Measurements from ENCODE around the gene EYA4.

The EYA4 gene

GRCh38 chr6:133241086-133241900, at the start of gene EYA4:
Gene EYA4, plus strand, starts transcription at chr6:133241357. Its CDS starts 33,424 bp downstream, at chr6:133274781.
- peak within 1 kb of the TSS; percentile 91 for H3K4me3 ChIP-seq

GRCh38 chr6:133193396-133193795, 47.8 kb upstream of the EYA4 start:
- TF ChIP-seq FOXP2 (optimal IDR thresholded peaks at IDR 0.05; ENCODE audit: control extremely low read depth, extremely low read length, insufficient read depth) (no peak), EZH2 (IDR thresholded peaks at IDR 0.05) (no peak), POLR2AphosphoS5 (IDR thresholded peaks at IDR 0.05; ENCODE audit: borderline replicate concordance, low read depth, low read length) (no peak)
- no peak overlapping the region for H3K9ac ChIP-seq (ENCODE audit: insufficient read length)
- no peaks in the 10 kb centered on the region for H3K36me3 ChIP-seq (ENCODE audit: insufficient read depth, low read length)
- no peak overlapping the region for H3K27ac ChIP-seq
- H3K9me3 ChIP-seq (ENCODE audit: low read depth, low read length): peaks cover 12% of the 10 kb centered on the region; the same call in 1 of the 2 replicates
- no peak overlapping the region for H3K4me3 ChIP-seq
- no peak for DNase-seq (ENCODE audit: low read depth, low spot score)

More at GRCh38 chr6:133241086-133241900, at the start of gene EYA4:
- Histone ChIP-seq H3K9me3 (ENCODE audit: low read depth, low read length) (no peaks in the 10 kb centered on the region), H3K9ac (ENCODE audit: insufficient read length) (peak within 1 kb of the TSS; percentile 69), H3K36me3 (ENCODE audit: insufficient read depth, low read length) (no peaks in the 10 kb centered on the region), H3K27ac (no peak within 1 kb of the TSS)
- TF ChIP-seq FOXP2 (optimal IDR thresholded peaks at IDR 0.05; ENCODE audit: control extremely low read depth, extremely low read length, insufficient read depth) (no peak), EZH2 (IDR thresholded peaks at IDR 0.05) (no peak), POLR2AphosphoS5 (IDR thresholded peaks at IDR 0.05; ENCODE audit: borderline replicate concordance, low read depth, low read length) (peak; percentile 51; the same call in 1 of the 2 replicates)
- DNase-seq (ENCODE audit: low read depth, low spot score): no peak

GRCh38 chr6:133198725-133199124, 42.4 kb upstream of the EYA4 start:
- Histone ChIP-seq H3K36me3 (ENCODE audit: insufficient read depth, low read length) (no peaks in the 10 kb centered on the region), H3K9me3 (ENCODE audit: low read depth, low read length) (peaks cover 12% of the 10 kb centered on the region; the same call in 1 of the 2 replicates), H3K9ac (ENCODE audit: insufficient read length) (no peak overlapping the region), H3K27ac (no peak overlapping the region), H3K4me3 (no peak overlapping the region)
- TF ChIP-seq POLR2AphosphoS5 (IDR thresholded peaks at IDR 0.05; ENCODE audit: borderline replicate concordance, low read depth, low read length) (no peak), EZH2 (IDR thresholded peaks at IDR 0.05) (no peak), FOXP2 (optimal IDR thresholded peaks at IDR 0.05; ENCODE audit: control extremely low read depth, extremely low read length, insufficient read depth) (no peak)
- DNase-seq (ENCODE audit: low read depth, low spot score): no peak

GRCh38 chr6:133201231-133201630, 39.9 kb upstream of the EYA4 start:
- Histone ChIP-seq H3K9me3 (ENCODE audit: low read depth, low read length) (no peaks in the 10 kb centered on the region), H3K36me3 (ENCODE audit: insufficient read depth, low read length) (no peaks in the 10 kb centered on the region), H3K9ac (ENCODE audit: insufficient read length) (no peak overlapping the region), H3K4me3 (no peak overlapping the region), H3K27ac (no peak overlapping the region)
- DNase-seq (ENCODE audit: low read depth, low spot score): no peak
- no peak for TF ChIP-seq POLR2AphosphoS5 (IDR thresholded peaks at IDR 0.05; ENCODE audit: borderline replicate concordance, low read depth, low read length)
- no peak for TF ChIP-seq EZH2 (IDR thresholded peaks at IDR 0.05)
- TF ChIP-seq FOXP2 (optimal IDR thresholded peaks at IDR 0.05; ENCODE audit: control extremely low read depth, extremely low read length, insufficient read depth): no peak

- Histone ChIP-seq H3K36me3 (ENCODE audit: insufficient read depth, low read length) (no peaks in the 10 kb centered on the region), H3K4me3 (no peak overlapping the region), H3K9me3 (ENCODE audit: low read depth, low read length) (no peaks in the 10 kb centered on the region), H3K9ac (ENCODE audit: insufficient read length) (no peak overlapping the region), H3K27ac (no peak overlapping the region)
- no peak for DNase-seq (ENCODE audit: low read depth, low spot score)
- TF ChIP-seq FOXP2 (optimal IDR thresholded peaks at IDR 0.05; ENCODE audit: control extremely low read depth, extremely low read length, insufficient read depth): no peak
- TF ChIP-seq POLR2AphosphoS5 (IDR thresholded peaks at IDR 0.05; ENCODE audit: borderline replicate concordance, low read depth, low read length): no peak
- no peak for TF ChIP-seq EZH2 (IDR thresholded peaks at IDR 0.05)
These were observed 38.4 kb upstream of the EYA4 start for GRCh38 chr6:133202610-133203343.

- H3K4me3 ChIP-seq: no peak overlapping the region
- no peak overlapping the region for H3K27ac ChIP-seq
- no peak for TF ChIP-seq EZH2 (IDR thresholded peaks at IDR 0.05)
- no peak for TF ChIP-seq FOXP2 (optimal IDR thresholded peaks at IDR 0.05; ENCODE audit: control extremely low read depth, extremely low read length, insufficient read depth)
- TF ChIP-seq POLR2AphosphoS5 (IDR thresholded peaks at IDR 0.05; ENCODE audit: borderline replicate concordance, low read depth, low read length): no peak
- H3K9ac ChIP-seq (ENCODE audit: insufficient read length): no peak overlapping the region
- H3K9me3 ChIP-seq (ENCODE audit: low read depth, low read length): no peaks in the 10 kb centered on the region
- no peak for DNase-seq (ENCODE audit: low read depth, low spot score)
- no peaks in the 10 kb centered on the region for H3K36me3 ChIP-seq (ENCODE audit: insufficient read depth, low read length)
These were observed 37.8 kb upstream of the EYA4 start for GRCh38 chr6:133203344-133203697.

GRCh38 chr6:133205304-133205703, 35.9 kb upstream of the EYA4 start:
- Histone ChIP-seq H3K9me3 (ENCODE audit: low read depth, low read length) (no peaks in the 10 kb centered on the region), H3K4me3 (no peak overlapping the region)
- TF ChIP-seq POLR2AphosphoS5 (IDR thresholded peaks at IDR 0.05; ENCODE audit: borderline replicate concordance, low read depth, low read length): no peak

GRCh38 chr6:133206942-133207341, 34.2 kb upstream of the EYA4 start:
- Histone ChIP-seq H3K4me3 (no peak overlapping the region), H3K36me3 (ENCODE audit: insufficient read depth, low read length) (no peaks in the 10 kb centered on the region), H3K9ac (ENCODE audit: insufficient read length) (no peak overlapping the region), H3K27ac (no peak overlapping the region), H3K9me3 (ENCODE audit: low read depth, low read length) (no peaks in the 10 kb centered on the region)
- TF ChIP-seq POLR2AphosphoS5 (IDR thresholded peaks at IDR 0.05; ENCODE audit: borderline replicate concordance, low read depth, low read length): no peak
- TF ChIP-seq FOXP2 (optimal IDR thresholded peaks at IDR 0.05; ENCODE audit: control extremely low read depth, extremely low read length, insufficient read depth): no peak
- no peak for TF ChIP-seq EZH2 (IDR thresholded peaks at IDR 0.05)
- no peak for DNase-seq (ENCODE audit: low read depth, low spot score)

More at GRCh38 chr6:133205304-133205703, 35.9 kb upstream of the EYA4 start:
- Histone ChIP-seq H3K27ac (no peak overlapping the region), H3K9ac (ENCODE audit: insufficient read length) (no peak overlapping the region), H3K36me3 (ENCODE audit: insufficient read depth, low read length) (no peaks in the 10 kb centered on the region)
- no peak for DNase-seq (ENCODE audit: low read depth, low spot score)

Measured in SK-N-MC (cell line).